T-helper 17 cell (primary cell): ENCODE measurements around the gene OASL. TPM values are rescaled to one million over a fixed set of nuclear protein-coding genes. Genes with fewer than 3 reads are reported as not detected.
A peak's percentile ranks its signal among the peaks of the same experiment; 100 is the strongest.

ENCODE experiments used
- ATAC-seq: fragments of 150-1000 bp; cut with Tn5 transposase; 2 replicates; pipeline ENCODE4 v1.10.0; 2021; ENCODE audit warnings: mild to moderate bottlenecking, moderate library complexity
- DNase-seq, 3 donors: peaks; one replicate each; pipeline versions ENCODE4 v3.0.0 to v3.0.0-alpha.2; 2020 to 2021
- H3K9me3 ChIP-seq: one replicate; pipeline ENCODE4 v1.7.0; 2013; ENCODE audit warnings: low read length, mild to moderate bottlenecking; ENCODE audit not compliant: control insufficient read depth, poor library complexity, severe bottlenecking
- H3K27ac Mint-ChIP-seq: one replicate; pipeline ENCODE4 v1.8.0; 2022; ENCODE audit warnings: mild to moderate bottlenecking, moderate library complexity, mixed read lengths
- H3K27me3 Mint-ChIP-seq: one replicate; pipeline ENCODE4 v1.8.0; 2022; ENCODE audit warnings: mixed read lengths
- H3K36me3 Mint-ChIP-seq: one replicate; pipeline ENCODE4 v1.8.0; 2022; ENCODE audit warnings: low read depth, mixed read lengths
- H3K4me1 Mint-ChIP-seq: one replicate; pipeline ENCODE4 v1.8.0; 2022; ENCODE audit warnings: mild to moderate bottlenecking, mixed read lengths
- H3K4me3 Mint-ChIP-seq: one replicate; pipeline ENCODE4 v1.8.0; 2022; ENCODE audit warnings: mild to moderate bottlenecking, moderate library complexity, mixed read lengths
- total RNA-seq, 4 donors: library from RNA in 2 of 4; stranded (reverse) in 2 of 4; gene quantifications; one replicate each; pipeline ENCODE4 v1.2.3 and lab custom pipeline; 2022 to 2026

OASL gene
- total RNA-seq, 2 donors from 2014 or later = 18.8 to 30.3 TPM

DNA sequence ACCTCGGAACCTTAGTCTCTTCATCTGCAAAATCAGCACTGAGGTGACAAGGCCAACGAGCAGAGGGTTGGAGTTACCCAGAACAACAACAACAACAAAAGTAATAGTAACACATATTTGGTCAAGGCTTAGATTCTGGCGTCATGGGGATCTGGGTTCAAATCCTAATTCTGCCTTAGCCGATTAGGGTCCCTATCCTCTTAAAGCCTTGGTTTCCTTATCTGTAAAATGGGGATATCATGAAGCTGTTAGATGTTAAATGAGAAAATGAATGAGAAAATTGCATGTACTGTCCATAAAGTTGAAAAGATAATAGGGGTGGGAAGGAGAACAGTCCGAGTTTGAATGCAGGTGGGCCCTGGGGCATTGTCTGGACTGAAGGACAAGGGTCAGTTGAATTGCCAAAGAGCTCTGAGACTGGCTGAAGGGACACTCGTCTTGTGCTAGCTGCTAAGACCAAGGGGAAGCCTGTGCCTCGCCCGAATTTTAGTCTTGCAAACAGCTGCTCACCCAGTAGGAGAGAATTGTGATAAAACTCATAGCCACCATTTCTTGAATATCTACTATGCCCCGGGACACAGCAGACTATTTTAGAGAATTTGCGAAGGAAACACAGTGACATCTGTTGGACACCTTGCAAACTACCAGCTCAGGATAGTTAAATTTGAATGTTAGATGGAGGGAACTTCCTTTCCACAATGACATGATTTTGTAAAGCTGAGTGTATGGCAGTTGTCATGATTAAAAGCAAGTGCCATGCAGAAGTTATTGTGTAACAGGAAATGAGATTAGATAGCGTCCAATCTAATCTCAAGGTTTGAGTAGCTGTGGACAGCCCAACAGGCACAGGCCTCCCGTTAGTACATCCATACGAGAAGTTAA, 67.5 kb downstream of the OASL start:
- peak; percentile 96 for ATAC-seq

DNA sequence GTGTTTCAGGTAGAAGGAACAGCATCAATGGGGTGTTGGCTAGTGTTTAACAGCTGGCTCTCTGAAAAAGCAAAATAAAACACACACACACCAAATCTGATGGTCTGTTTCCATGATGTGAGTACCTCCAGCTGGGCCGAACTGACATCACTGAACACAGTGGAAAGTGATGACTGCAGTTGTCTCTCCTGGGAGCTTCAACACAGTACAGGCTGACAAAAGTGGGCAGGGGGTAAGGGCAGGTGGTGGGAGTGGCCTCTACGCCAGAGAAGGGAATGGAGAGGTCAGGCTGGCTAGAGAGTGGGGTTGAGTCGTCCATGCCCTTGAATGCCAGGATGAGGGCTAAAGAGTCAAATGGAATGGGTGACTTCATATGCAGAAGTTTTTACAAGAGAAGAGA, 68.7 kb downstream of the OASL start:
- no peaks in the 10 kb centered on the region for H3K4me1 Mint-ChIP-seq
- no peak for DNase-seq
- ATAC-seq = no peak
- no peak overlapping the region for H3K4me3 Mint-ChIP-seq
- no peak overlapping the region for H3K27ac Mint-ChIP-seq
- H3K36me3 Mint-ChIP-seq = no peaks in the 10 kb centered on the region
- no peaks in the 10 kb centered on the region for H3K9me3 ChIP-seq
- peaks cover 5% of the 10 kb centered on the region for H3K27me3 Mint-ChIP-seq

More for the DNA sequence above, 67.5 kb downstream of the OASL start:
- Mint-ChIP-seq H3K4me3 (no peak overlapping the region), H3K4me1 (no peaks in the 10 kb centered on the region), H3K27ac (no peak overlapping the region), H3K27me3 (no peaks in the 10 kb centered on the region), H3K36me3 (no peaks in the 10 kb centered on the region)
- H3K9me3 ChIP-seq = no peaks in the 10 kb centered on the region
- DNase-seq = no peak

Other genes with a start within 250 kb of the OASL start
- gene SPPL3, start 134.9 kb downstream of the OASL start, total RNA-seq = 10 to 100 TPM; 44.6 to 60.7 TPM
- not detected for gene HNF1A, start 60.7 kb downstream of the OASL start, total RNA-seq
- 10 to 100 TPM; 16.1 to 17.3 TPM for gene C12orf43, start 22.8 kb downstream of the OASL start, total RNA-seq
- gene P2RX7, start 93.6 kb upstream of the OASL start, total RNA-seq = 10 to 100 TPM in 1 of 2 donors, 1 to 10 TPM in 1; 6.3 to 10.4 TPM
- 10 to 100 TPM; 42.8 to 53.5 TPM for gene P2RX4, start 170.9 kb upstream of the OASL start, total RNA-seq